DOHH2 (cell line): Measurements from ENCODE around the gene DBT.

Experiments
- H3F3A ChIP-seq: fragments of 200-600 bp; sonication (generic), shearing (Covaris generic); 2 replicates; pipeline ENCODE4 v1.6.0; 2016; ENCODE audit warnings: antibody characterized with exemption, mild to moderate bottlenecking; ENCODE audit not compliant: control insufficient read depth, insufficient read depth
- H3K27ac ChIP-seq: fragments of 200-600 bp; sonication (generic); 2 replicates; pipeline ENCODE4 v1.5.1; 2014; ENCODE audit warnings: low read depth, mild to moderate bottlenecking, low read length, moderate library complexity
- H3K27me3 ChIP-seq: fragments of 200-600 bp; sonication (generic); 2 replicates; pipeline ENCODE4 v1.6.1; 2014; ENCODE audit warnings: mild to moderate bottlenecking, low read length, mixed read lengths; ENCODE audit not compliant: control insufficient read depth
- H3K36me3 ChIP-seq: fragments of 200-600 bp; sonication (generic); 2 replicates; pipeline ENCODE4 v1.6.1; 2014; ENCODE audit warnings: mild to moderate bottlenecking, low read length, moderate library complexity, mixed read lengths; ENCODE audit not compliant: control insufficient read depth
- H3K4me1 ChIP-seq: fragments of 200-600 bp; sonication (generic); 2 replicates; pipeline ENCODE4 v1.6.1; 2014; ENCODE audit warnings: mild to moderate bottlenecking, low read length, mixed read lengths; ENCODE audit not compliant: control insufficient read depth
- H3K4me2 ChIP-seq: fragments of 200-600 bp; sonication (generic); 2 replicates; pipeline ENCODE4 v1.6.0; 2014; ENCODE audit warnings: mild to moderate bottlenecking, low read length, moderate library complexity
- H3K4me3 ChIP-seq: fragments of 200-600 bp; sonication (generic); 2 replicates; pipeline ENCODE4 v1.5.1; 2014; ENCODE audit warnings: mild to moderate bottlenecking, low read length, mixed read lengths
- H3K79me2 ChIP-seq: fragments of 200-600 bp; sonication (generic); 2 replicates; pipeline ENCODE4 v1.6.1; 2014; ENCODE audit warnings: mild to moderate bottlenecking, low read length, mixed read lengths; ENCODE audit not compliant: control insufficient read depth
- H3K9me2 ChIP-seq: fragments of 200-600 bp; sonication (generic); replicated peaks from 2 replicates; pipeline ENCODE4 v1.6.1; 2014; ENCODE audit warnings: mild to moderate bottlenecking, low read length, mixed read lengths; ENCODE audit not compliant: control insufficient read depth
- H3K9me3 ChIP-seq: fragments of 200-600 bp; sonication (generic); 2 replicates; pipeline ENCODE4 v1.6.1; 2014; ENCODE audit warnings: antibody characterized with exemption, low read length, mixed read lengths; ENCODE audit not compliant: control insufficient read depth, insufficient read depth
- H4K20me1 ChIP-seq: fragments of 200-600 bp; sonication (generic); 2 replicates; pipeline ENCODE4 v1.6.0; 2014; ENCODE audit warnings: low read depth, mild to moderate bottlenecking, antibody characterized with exemption, low read length, moderate library complexity; ENCODE audit not compliant: control insufficient read depth, insufficient read depth
- EZH2phosphoT487 ChIP-seq: fragments of 200-600 bp; sonication (generic); IDR thresholded peaks from 2 replicates; pipeline ENCODE4 v1.6.1; 2017; ENCODE audit warnings: borderline replicate concordance, mild to moderate bottlenecking, antibody characterized with exemption, low read length, moderate library complexity, mixed read lengths
- TF ChIP-seq, protein P1 (sequence below): fragments of 200-600 bp; sonication (generic); IDR thresholded peaks from one replicate; pipeline ENCODE4 v1.5.1; 2014; ENCODE audit warnings: antibody characterized with exemption, mild to moderate bottlenecking, low read depth, low read length; ENCODE audit not compliant: poor library complexity, severe bottlenecking

Gene DBT

GRCh38 chr1:100145116-100145515, 104.5 kb downstream of the DBT start:
- no peak overlapping the region for H3K27ac ChIP-seq
- H3K4me2 ChIP-seq = no peak overlapping the region
- H3K9me3 ChIP-seq = no peaks in the 10 kb centered on the region
- no peak for TF ChIP-seq EZH2phosphoT487
- TF ChIP-seq, protein P1, sequence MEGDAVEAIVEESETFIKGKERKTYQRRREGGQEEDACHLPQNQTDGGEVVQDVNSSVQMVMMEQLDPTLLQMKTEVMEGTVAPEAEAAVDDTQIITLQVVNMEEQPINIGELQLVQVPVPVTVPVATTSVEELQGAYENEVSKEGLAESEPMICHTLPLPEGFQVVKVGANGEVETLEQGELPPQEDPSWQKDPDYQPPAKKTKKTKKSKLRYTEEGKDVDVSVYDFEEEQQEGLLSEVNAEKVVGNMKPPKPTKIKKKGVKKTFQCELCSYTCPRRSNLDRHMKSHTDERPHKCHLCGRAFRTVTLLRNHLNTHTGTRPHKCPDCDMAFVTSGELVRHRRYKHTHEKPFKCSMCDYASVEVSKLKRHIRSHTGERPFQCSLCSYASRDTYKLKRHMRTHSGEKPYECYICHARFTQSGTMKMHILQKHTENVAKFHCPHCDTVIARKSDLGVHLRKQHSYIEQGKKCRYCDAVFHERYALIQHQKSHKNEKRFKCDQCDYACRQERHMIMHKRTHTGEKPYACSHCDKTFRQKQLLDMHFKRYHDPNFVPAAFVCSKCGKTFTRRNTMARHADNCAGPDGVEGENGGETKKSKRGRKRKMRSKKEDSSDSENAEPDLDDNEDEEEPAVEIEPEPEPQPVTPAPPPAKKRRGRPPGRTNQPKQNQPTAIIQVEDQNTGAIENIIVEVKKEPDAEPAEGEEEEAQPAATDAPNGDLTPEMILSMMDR = no peak
- H3K4me3 ChIP-seq = no peak overlapping the region
- H3K9me2 ChIP-seq = no peaks in the 10 kb centered on the region
- H3K36me3 ChIP-seq = peaks cover 87% of the 10 kb centered on the region
- H3K27me3 ChIP-seq = no peaks in the 10 kb centered on the region
- peaks cover 2% of the 10 kb centered on the region; the same call in 1 of the 2 replicates for H3F3A ChIP-seq
- H4K20me1 ChIP-seq = 0 out of 2 replicates have a peak, but pooled peaks cover 3% of the 10 kb centered on the region
- H3K4me1 ChIP-seq = no peaks in the 10 kb centered on the region
- H3K79me2 ChIP-seq = no peaks in the 10 kb centered on the region

DNA sequence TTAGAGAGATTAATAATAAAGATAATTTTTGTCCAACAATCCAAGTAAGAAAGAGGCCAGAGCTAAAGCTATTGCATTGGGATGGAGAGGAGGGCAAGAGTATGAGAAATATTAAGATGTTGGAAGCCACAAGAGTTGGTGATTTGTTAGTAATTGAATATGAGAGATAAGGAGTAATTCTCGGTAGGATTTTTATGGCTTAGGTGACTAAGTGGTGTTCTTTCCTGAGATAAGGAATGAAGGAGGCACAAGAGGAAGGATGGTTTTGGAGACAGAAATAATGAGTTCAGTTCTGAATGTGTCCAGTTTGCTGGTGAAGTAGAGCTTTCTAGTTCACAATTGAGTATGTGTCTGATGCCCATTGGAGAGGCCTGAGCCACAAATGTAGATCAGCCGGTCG, 107.3 kb downstream of the DBT start:
- no peak overlapping the region for H3K27ac ChIP-seq
- H3K9me3 ChIP-seq = no peaks in the 10 kb centered on the region
- H3K4me2 ChIP-seq = no peak overlapping the region
- H3K4me1 ChIP-seq = no peaks in the 10 kb centered on the region
- no peaks in the 10 kb centered on the region for H3K79me2 ChIP-seq
- 0 out of 2 replicates have a peak, but pooled peaks cover 2% of the 10 kb centered on the region for H4K20me1 ChIP-seq
- no peak overlapping the region for H3K4me3 ChIP-seq
- 0 out of 2 replicates have a peak, but pooled peaks cover 2% of the 10 kb centered on the region for H3F3A ChIP-seq
- no peaks in the 10 kb centered on the region for H3K27me3 ChIP-seq
- TF ChIP-seq, protein P1 = no peak
- no peak for TF ChIP-seq EZH2phosphoT487
- peaks cover 93% of the 10 kb centered on the region for H3K36me3 ChIP-seq
- H3K9me2 ChIP-seq = no peaks in the 10 kb centered on the region

GRCh38 chr1:100141192-100141591, 108.4 kb downstream of the DBT start:
- Histone ChIP-seq H3K9me2 (no peaks in the 10 kb centered on the region), H3K27me3 (no peaks in the 10 kb centered on the region), H3F3A (0 out of 2 replicates have a peak, but pooled peaks cover 2% of the 10 kb centered on the region), H4K20me1 (no peaks in the 10 kb centered on the region), H3K79me2 (0 out of 2 replicates have a peak, but pooled peaks cover 3% of the 10 kb centered on the region), H3K9me3 (no peaks in the 10 kb centered on the region), H3K4me1 (no peaks in the 10 kb centered on the region), H3K36me3 (peaks cover 97% of the 10 kb centered on the region), H3K27ac (no peak overlapping the region), H3K4me3 (no peak overlapping the region), H3K4me2 (no peak overlapping the region)
- TF ChIP-seq, protein P1 = no peak
- no peak for TF ChIP-seq EZH2phosphoT487

- H3K4me2 ChIP-seq = no peak overlapping the region
- H3K9me3 ChIP-seq = no peaks in the 10 kb centered on the region
- H3K4me3 ChIP-seq = no peak overlapping the region
- no peak overlapping the region for H3K27ac ChIP-seq
- TF ChIP-seq, protein P1 = no peak
- TF ChIP-seq EZH2phosphoT487 = no peak
- no peaks in the 10 kb centered on the region for H4K20me1 ChIP-seq
- peaks cover 72% of the 10 kb centered on the region for H3K36me3 ChIP-seq
- peaks cover 36% of the 10 kb centered on the region for H3K79me2 ChIP-seq
- H3K9me2 ChIP-seq = no peaks in the 10 kb centered on the region
- H3F3A ChIP-seq = no peaks in the 10 kb centered on the region
- no peaks in the 10 kb centered on the region for H3K27me3 ChIP-seq
- H3K4me1 ChIP-seq = peaks cover 9% of the 10 kb centered on the region
Measured at GRCh38 chr1:100137602-100138001, 112.0 kb downstream of the DBT start.
